T-helper 9 cell (primary cell): Measurements from ENCODE around the gene PROS1.
A peak's percentile ranks its signal among the peaks of the same experiment; 100 is the strongest.

ENCODE experiments used
- DNase-seq: peaks from one replicate; pipeline ENCODE4 v3.0.0-alpha.2; 2020
- total RNA-seq, 2 donors: gene quantifications; one replicate each; lab custom pipeline; 2026; lab: John Stamatoyannopoulos, UW

The PROS1 gene
- total RNA-seq = 0 to 0.07 reads per million in 2 donors

- DNase-seq = peak; percentile 7
Observed at GRCh38 chr3:93973131-93974126, at the start of gene PROS1. Gene PROS1, minus strand, starts transcription at chr3:93973896. Its CDS starts 147 bp downstream, at chr3:93973749.

- DNase-seq = no peak
Observed at GRCh38 chr3:94020293-94020692, 46.6 kb upstream of the PROS1 start.

- no peak for DNase-seq
Observed at GRCh38 chr3:94019659-94020058, 46.0 kb upstream of the PROS1 start.

GRCh38 chr3:94015025-94015424, 41.3 kb upstream of the PROS1 start:
- DNase-seq = no peak

GRCh38 chr3:94012185-94012584, 38.5 kb upstream of the PROS1 start:
- no peak for DNase-seq

GRCh38 chr3:94011233-94011711, 37.6 kb upstream of the PROS1 start:
- DNase-seq = no peak

GRCh38 chr3:94009608-94010007, 35.9 kb upstream of the PROS1 start:
- no peak for DNase-seq

GRCh38 chr3:94008253-94008652, 34.6 kb upstream of the PROS1 start:
- no peak for DNase-seq

- no peak for DNase-seq
Observed at GRCh38 chr3:94004301-94004910, 30.7 kb upstream of the PROS1 start.

GRCh38 chr3:94001827-94002495, 28.3 kb upstream of the PROS1 start:
- no peak for DNase-seq

- DNase-seq = no peak
Observed at GRCh38 chr3:94001191-94001590, 27.5 kb upstream of the PROS1 start.

- DNase-seq = no peak
Observed at GRCh38 chr3:93994056-93994455, 20.4 kb upstream of the PROS1 start.

GRCh38 chr3:93992207-93992606, 18.5 kb upstream of the PROS1 start:
- DNase-seq = no peak

- no peak for DNase-seq
Observed at GRCh38 chr3:93991631-93992030, 17.9 kb upstream of the PROS1 start.

GRCh38 chr3:93989241-93989640, 15.5 kb upstream of the PROS1 start:
- DNase-seq = no peak

- DNase-seq = no peak
Observed at GRCh38 chr3:93988764-93989163, 15.1 kb upstream of the PROS1 start.

GRCh38 chr3:93988283-93988682, 14.6 kb upstream of the PROS1 start:
- DNase-seq = no peak

GRCh38 chr3:93984618-93985017, 10.9 kb upstream of the PROS1 start:
- no peak for DNase-seq

GRCh38 chr3:93983408-93983807, 9.7 kb upstream of the PROS1 start:
- no peak for DNase-seq

- DNase-seq = no peak
Observed at GRCh38 chr3:93981649-93982048, 8.0 kb upstream of the PROS1 start.

- peak; percentile 88 for DNase-seq
Observed at GRCh38 chr3:93979850-93980676, 6.4 kb upstream of the PROS1 start, which contains the start of gene ARL13B. Gene ARL13B, plus strand, starts transcription at chr3:93980155. Its CDS starts 269 bp downstream, at chr3:93980424.

- no peak for DNase-seq
Observed at GRCh38 chr3:93969997-93970396, 3.7 kb downstream of the PROS1 start.
